HG02571 (cell line): ENCODE measurements around the gene MSS51.
"Not testable (repeated sequence)": the region's sequence is repeated elsewhere in the genome, so short reads cannot be mapped to it uniquely, and the experiment has no call there.

Experiments
- ATAC-seq: cut with Tn5 transposase; IDR thresholded peaks from one replicate; pipeline ENCODE4 v1.9.1; 2021; ENCODE audit warnings: mild to moderate bottlenecking, moderate library complexity; ENCODE audit not compliant: unreplicated experiment

The MSS51 gene

GRCh38 chr10:73414230-73414945, 19.0 kb downstream of the MSS51 start:
- peak; percentile 25 for ATAC-seq

GRCh38 chr10:73413528-73414229, 19.7 kb downstream of the MSS51 start, which contains the start of gene ANXA7:
Gene ANXA7, minus strand, starts transcription at chr10:73414058. Its CDS starts 13,202 bp downstream, at chr10:73400856.
- ATAC-seq, result peak; percentile 90

- ATAC-seq, result peak; percentile 11
These were observed 20.2 kb downstream of the MSS51 start for GRCh38 chr10:73413108-73413527.

GRCh38 chr10:73410897-73411296, 22.5 kb downstream of the MSS51 start:
- ATAC-seq, result no peak

GRCh38 chr10:73408978-73409521, 24.3 kb downstream of the MSS51 start:
- ATAC-seq, result no peak

GRCh38 chr10:73408061-73408460, 25.3 kb downstream of the MSS51 start:
- ATAC-seq, result no peak

GRCh38 chr10:73407495-73407894, 25.9 kb downstream of the MSS51 start:
- ATAC-seq, result no peak

- ATAC-seq, result no peak
These were observed 26.5 kb downstream of the MSS51 start for GRCh38 chr10:73406846-73407245.

GRCh38 chr10:73405556-73405955, 27.8 kb downstream of the MSS51 start:
- ATAC-seq, result no peak

GRCh38 chr10:73404690-73405089, 28.7 kb downstream of the MSS51 start:
- ATAC-seq, result no peak

- no peak for ATAC-seq
These were observed 31.7 kb downstream of the MSS51 start for GRCh38 chr10:73401636-73402035.

GRCh38 chr10:73399063-73399462, 34.3 kb downstream of the MSS51 start:
- ATAC-seq, result no peak

GRCh38 chr10:73398024-73398423, 35.3 kb downstream of the MSS51 start:
- ATAC-seq, result no peak

- not testable (repeated sequence) for ATAC-seq
These were observed 39.0 kb downstream of the MSS51 start for GRCh38 chr10:73394325-73394724.

GRCh38 chr10:73388228-73388627, 45.1 kb downstream of the MSS51 start:
- ATAC-seq, result no peak

- ATAC-seq, result no peak
These were observed 46.8 kb downstream of the MSS51 start for GRCh38 chr10:73386583-73386982.

GRCh38 chr10:73379064-73379748, 54.2 kb downstream of the MSS51 start:
- ATAC-seq, result no peak

- ATAC-seq, result no peak
These were observed 56.7 kb downstream of the MSS51 start for GRCh38 chr10:73376679-73377078.
